Endometrium (tissue), 2 donors: ENCODE measurements around the gene DNAAF6.
"Not testable (repeated sequence)": the region's sequence is repeated elsewhere in the genome, so short reads cannot be mapped to it uniquely, and the experiment has no call there.

ENCODE experiments used
- FAIRE-seq: peaks from 2 replicates; lab custom pipeline; 2012; peaks lifted over from hg19 to GRCh38; lab: Jason Lieb, UNC
- donor health status: control.
- donor health status: control.

DNAAF6 gene

GRCh38 chrX:107205770-107206696, at the start of gene DNAAF6, which contains the start of gene NUP62CL:
DNAAF6 (plus strand) TSS chrX:107206611; CDS start chrX:107212876, 6,265 bp downstream.
NUP62CL (minus strand) TSS chrX:107206433; CDS start chrX:107175146, 31,287 bp downstream.
- no peak for FAIRE-seq

- FAIRE-seq, result not testable (repeated sequence)
These were observed 48.8 kb upstream of the DNAAF6 start for GRCh38 chrX:107157618-107158017.

- no peak for FAIRE-seq
These were observed 39.1 kb upstream of the DNAAF6 start for GRCh38 chrX:107167163-107167921.

GRCh38 chrX:107168257-107168656, 38.2 kb upstream of the DNAAF6 start:
- FAIRE-seq, result no peak

- no peak for FAIRE-seq
These were observed 37.7 kb upstream of the DNAAF6 start for GRCh38 chrX:107168712-107169111.

- FAIRE-seq, result no peak
These were observed 34.9 kb upstream of the DNAAF6 start for GRCh38 chrX:107171369-107172102.

- no peak for FAIRE-seq
These were observed 9.1 kb upstream of the DNAAF6 start for GRCh38 chrX:107197319-107197718.

- FAIRE-seq, result not testable (repeated sequence)
These were observed 8.3 kb upstream of the DNAAF6 start for GRCh38 chrX:107198074-107198473.

- no peak for FAIRE-seq
These were observed 6.9 kb upstream of the DNAAF6 start for GRCh38 chrX:107199491-107199890.

- no peak for FAIRE-seq
These were observed 2.3 kb upstream of the DNAAF6 start for GRCh38 chrX:107204068-107204605.

GRCh38 chrX:107206697-107207065, 270 bp downstream of the DNAAF6 start:
- FAIRE-seq, result no peak

GRCh38 chrX:107207089-107207488, 678 bp downstream of the DNAAF6 start:
- no peak for FAIRE-seq

GRCh38 chrX:107207943-107208342, 1.5 kb downstream of the DNAAF6 start:
- FAIRE-seq, result no peak

- no peak for FAIRE-seq
These were observed 7.1 kb downstream of the DNAAF6 start for GRCh38 chrX:107213477-107213876.

- no peak for FAIRE-seq
These were observed 20.3 kb downstream of the DNAAF6 start for GRCh38 chrX:107226757-107227156.

- no peak for FAIRE-seq
These were observed 21.5 kb downstream of the DNAAF6 start for GRCh38 chrX:107227780-107228485.

- no peak for FAIRE-seq
These were observed 22.0 kb downstream of the DNAAF6 start for GRCh38 chrX:107228486-107228819.

- no peak for FAIRE-seq
These were observed 66.1 kb downstream of the DNAAF6 start for GRCh38 chrX:107272431-107272921.

- no peak for FAIRE-seq
These were observed 67.4 kb downstream of the DNAAF6 start for GRCh38 chrX:107273795-107274194.

- FAIRE-seq, result no peak
These were observed 82.3 kb downstream of the DNAAF6 start for GRCh38 chrX:107288676-107289075.

- no peak for FAIRE-seq
These were observed 83.6 kb downstream of the DNAAF6 start for GRCh38 chrX:107290019-107290418.
